Astrocyte of the hippocampus (primary cell): ENCODE measurements around the gene OR1B1.
"Not testable (repeated sequence)": the region's sequence is repeated elsewhere in the genome, so short reads cannot be mapped to it uniquely, and the experiment has no call there.

Source experiments
- DNase-seq: peaks from one replicate; pipeline ENCODE4 v3.0.0; 2011; ENCODE audit warnings: low read depth, low spot score

OR1B1 gene

DNA sequence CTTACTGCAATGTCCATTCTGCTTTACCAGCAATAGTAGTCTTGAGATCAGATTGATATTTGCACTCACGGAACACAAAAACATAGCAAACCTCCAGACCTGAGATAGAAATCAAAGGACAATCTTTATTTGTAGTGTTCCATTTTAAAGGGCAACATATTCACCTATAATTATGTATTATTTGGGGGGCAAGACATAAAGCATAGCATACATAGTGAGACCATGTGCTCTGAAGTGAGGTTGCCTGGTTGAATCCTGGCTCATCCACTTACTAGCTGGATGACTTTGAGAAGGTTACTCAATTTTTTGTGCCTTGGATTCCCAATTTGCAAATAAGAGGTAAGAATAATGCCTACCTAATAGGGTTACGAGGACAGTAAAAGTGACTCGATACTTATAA, at the start of gene OR1B1:
Gene OR1B1, minus strand, starts transcription at position 101 of the 400 bp plus-strand sequence.
- DNase-seq: no peak

DNA sequence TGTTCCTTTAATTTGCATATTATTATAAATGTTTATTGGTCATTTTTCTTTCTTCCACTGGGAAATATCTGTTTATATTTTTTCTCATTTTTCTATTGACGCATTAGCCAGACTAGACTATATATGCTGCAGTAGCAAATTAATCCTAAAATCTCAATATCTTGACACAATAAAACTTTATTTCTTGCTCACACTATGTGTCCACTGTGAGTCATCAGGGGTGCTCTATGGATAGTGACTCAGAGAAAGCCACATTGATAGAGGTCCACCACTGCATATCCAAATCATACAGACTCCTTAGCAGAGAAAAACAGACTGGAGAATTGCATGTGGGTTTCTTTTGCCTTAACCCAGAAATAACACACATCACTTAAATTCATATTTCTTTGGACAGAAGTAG, 38.3 kb upstream of the OR1B1 start:
- no peak for DNase-seq

- DNase-seq: no peak
Measured at GRCh38 chr9:122684851-122685250, 27.4 kb upstream of the OR1B1 start.

- no peak for DNase-seq
Measured at GRCh38 chr9:122672481-122672880, 15.1 kb upstream of the OR1B1 start.

DNA sequence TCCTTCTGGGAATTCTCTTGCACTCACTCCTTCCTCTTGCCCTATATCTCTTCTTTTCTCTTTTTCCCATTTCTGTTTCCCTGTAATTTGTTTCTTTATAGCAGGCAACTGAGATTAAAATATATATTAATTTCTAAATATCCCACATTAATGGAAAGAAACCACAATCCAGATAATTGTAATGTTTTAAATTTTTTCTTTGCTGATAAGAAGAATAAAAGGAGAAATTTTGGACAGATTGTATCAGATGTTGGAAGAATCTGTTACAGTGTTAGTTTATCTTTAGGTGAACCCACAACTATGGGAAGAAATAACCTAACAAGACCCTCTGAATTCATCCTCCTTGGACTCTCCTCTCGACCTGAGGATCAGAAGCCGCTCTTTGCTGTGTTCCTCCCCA, 4.0 kb upstream of the OR1B1 start, which contains the start of gene OR1L1:
Gene OR1L1, plus strand, starts transcription at position 301 of the 400 bp plus-strand sequence. Its CDS starts 0 bp downstream, at position 301.
- DNase-seq: no peak

- no peak for DNase-seq
Measured at GRCh38 chr9:122656378-122656777, 1.0 kb downstream of the OR1B1 start.

DNA sequence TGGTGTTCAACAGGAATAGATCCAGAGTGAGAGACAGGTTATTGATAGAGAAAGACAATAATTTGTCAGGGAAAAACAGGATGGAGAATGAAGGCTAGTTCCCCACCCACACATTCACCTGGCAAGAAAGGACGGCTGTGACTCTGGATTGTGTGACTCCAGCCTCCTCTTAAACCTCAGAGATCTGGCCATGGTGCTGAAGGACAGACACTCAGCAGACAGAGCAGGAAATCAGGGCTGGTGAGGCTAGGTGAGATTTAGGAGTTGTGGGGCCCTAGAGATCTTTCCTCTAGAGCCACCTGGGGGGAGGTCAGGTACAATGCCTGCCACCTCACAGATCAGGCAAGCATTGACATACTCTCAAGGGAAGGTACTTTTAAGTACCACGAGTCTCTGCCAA, 15.2 kb downstream of the OR1B1 start:
- DNase-seq: peak; percentile 23

GRCh38 chr9:122619996-122620395, 37.4 kb downstream of the OR1B1 start:
- DNase-seq: no peak

- no peak for DNase-seq
Measured at GRCh38 chr9:122614362-122614761, 43.1 kb downstream of the OR1B1 start, which contains the start of gene OR1Q1. Gene OR1Q1 (plus strand): TSS chr9:122614738. CDS start chr9:122614738, 0 bp downstream.

DNA sequence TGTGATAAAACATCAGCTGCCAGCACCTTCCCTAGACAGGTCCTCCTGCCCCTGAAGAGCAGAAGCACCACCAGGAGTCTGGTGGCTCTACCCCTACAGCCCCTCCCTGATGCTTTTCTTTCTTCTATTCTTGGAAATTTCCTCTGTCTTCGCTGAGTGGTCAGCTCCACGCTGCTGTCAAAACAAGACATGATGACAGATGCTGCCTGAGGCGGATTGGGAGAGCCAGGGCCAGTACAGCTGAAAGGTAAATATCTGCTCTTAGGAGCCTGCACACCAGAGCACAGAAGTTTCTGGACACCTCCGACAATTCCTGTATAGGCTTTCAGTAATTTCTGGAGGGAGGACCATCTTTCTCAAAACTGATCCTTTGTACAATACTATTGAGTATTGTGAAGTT, 47.6 kb downstream of the OR1B1 start:
- DNase-seq: no peak

- no peak for DNase-seq
Measured at GRCh38 chr9:122606587-122606986, 50.8 kb downstream of the OR1B1 start.

DNA sequence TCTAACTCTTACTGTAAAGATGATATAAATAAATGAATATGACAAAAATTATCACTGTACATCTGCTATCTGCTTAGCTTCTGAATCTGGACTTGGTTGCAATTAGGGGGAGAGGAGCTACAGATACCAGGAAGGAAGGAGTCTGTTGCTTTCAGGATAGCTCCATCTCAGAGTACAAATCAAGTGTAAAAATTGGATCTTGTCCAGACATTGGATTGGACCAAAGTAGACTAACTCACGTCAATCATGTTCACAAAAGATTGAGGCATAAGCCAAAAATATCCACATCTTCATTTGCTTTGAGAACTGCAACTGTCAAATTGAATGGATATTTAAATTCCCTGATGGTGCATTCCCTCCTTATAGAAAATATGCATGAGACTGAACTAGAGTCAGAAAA, 51.7 kb downstream of the OR1B1 start:
- no peak for DNase-seq

DNA sequence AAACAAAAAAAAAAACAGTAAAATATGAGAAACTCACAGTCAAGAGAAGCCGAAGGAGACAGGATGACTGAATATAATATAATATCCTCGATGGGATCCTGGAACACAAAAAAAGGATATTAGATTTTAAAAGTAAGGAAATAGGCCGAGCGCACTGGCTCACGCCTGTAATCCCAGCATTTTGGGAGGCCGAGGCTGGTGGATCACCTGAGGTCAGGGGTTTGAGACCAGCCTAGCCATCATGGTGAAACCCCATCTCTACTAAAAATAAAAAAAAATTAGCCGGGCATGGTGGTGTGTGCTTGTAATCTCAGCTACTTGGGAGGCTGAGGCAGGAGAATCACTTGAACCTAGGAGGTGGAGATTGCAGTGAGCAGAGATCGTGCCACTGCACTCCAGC, 74.1 kb downstream of the OR1B1 start, which contains the start of gene OR1L8:
Gene OR1L8, minus strand, starts transcription at position 101 of the 400 bp plus-strand sequence. CDS start 14,907 bp downstream, outside the sequence.
- DNase-seq: not testable (repeated sequence)

- DNase-seq: peak; percentile 32
Measured at GRCh38 chr9:122580360-122580759, 77.1 kb downstream of the OR1B1 start.

GRCh38 chr9:122579874-122580273, 77.6 kb downstream of the OR1B1 start:
- no peak for DNase-seq
